GM12878 (cell line): ENCODE results near the gene PRLH. TPM values are rescaled to one million over a fixed set of nuclear protein-coding genes. Genes with fewer than 3 reads are reported as not detected.
A peak's percentile ranks its signal among the peaks of the same experiment; 100 is the strongest.
"Not testable (repeated sequence)": the region's sequence is repeated elsewhere in the genome, so short reads cannot be mapped to it uniquely, and the experiment has no call there.

Source experiments
- ATAC-seq: fragments of 200-7000 bp; cut with Tn5 transposase; 3 replicates; pipeline ENCODE4 v1.9.1; 2020; ENCODE audit warnings: mild to moderate bottlenecking, moderate library complexity
- BruUV-seq: library from RNA; stranded (reverse); fragments of 400-500 nt; replicated peaks from 2 replicates; lab custom pipeline; 2021; lab: Mats Ljungman, UMichigan
- CTCF ChIA-PET: fragments of 300-600 bp; sonication (Branson Sonifier 250); formaldehyde crosslinking; extraction: SDS; loops from one replicate; lab custom pipeline; 2021; ENCODE audit warnings: inconsistent platforms; lab: Yijun Ruan, JAX
- POLR2A ChIA-PET: fragments of 350-600 bp; formaldehyde crosslinking; extraction: SDS; loops from one replicate; lab custom pipeline; 2021; ENCODE audit warnings: inconsistent platforms; lab: Charles Lee
- RAD21 ChIA-PET: fragments of 300-600 bp; sonication (Branson Sonifier 250); formaldehyde crosslinking; loops from one replicate; lab custom pipeline; 2023; ENCODE audit warnings: antibody characterized with exemption; ENCODE audit not compliant: unreplicated experiment; lab: Charles Lee
- SMC1A ChIA-PET: fragments of 300-600 bp; sonication (Branson Sonifier 250); formaldehyde crosslinking; loops from one replicate; lab custom pipeline; 2023; ENCODE audit not compliant: unreplicated experiment, uncharacterized antibody; lab: Charles Lee
- DNase-seq: peaks from one replicate; pipeline ENCODE4 v3.0.0-alpha.2; 2011; ENCODE audit warnings: low read depth, low spot score
- FAIRE-seq: peaks from 3 replicates; lab custom pipeline; 2011; peaks lifted over from hg19 to GRCh38; lab: Jason Lieb, UNC
- H2AFZ ChIP-seq: 2 replicates; pipeline ENCODE4 v1.6.0; 2011; ENCODE audit warnings: low read depth, low read length, control low read depth; ENCODE audit not compliant: control insufficient read depth
- H3K27ac ChIP-seq: 2 replicates; pipeline ENCODE4 v1.5.1; 2011; ENCODE audit warnings: control low read depth; ENCODE audit not compliant: control insufficient read depth, insufficient read depth
- H3K27me3 ChIP-seq, 2 experiments: replicated peaks in 1 of 2; 2 replicates each; pipeline versions ENCODE4 v1.6.0 to v1.6.1; 2011; ENCODE audit warnings: low read length in 1 of 2; ENCODE audit not compliant: control insufficient read depth in 2 of 2, insufficient read depth in 2 of 2
- H3K36me3 ChIP-seq, 2 experiments: 2 replicates each; pipeline ENCODE4 v1.5.1; 2011; ENCODE audit warnings: low read length in 1 of 2; ENCODE audit not compliant: control insufficient read depth in 2 of 2, insufficient read depth in 2 of 2
- H3K4me1 ChIP-seq: 2 replicates; pipeline ENCODE4 v1.6.1; 2011; ENCODE audit warnings: mild to moderate bottlenecking, low read length, moderate library complexity, mixed read lengths; ENCODE audit not compliant: control insufficient read depth, insufficient read depth
- H3K4me2 ChIP-seq: 2 replicates; pipeline ENCODE4 v1.6.0; 2011; ENCODE audit warnings: control low read depth; ENCODE audit not compliant: control insufficient read depth, insufficient read depth
- H3K4me3 ChIP-seq: fragments of 200-600 bp; sonication (generic); 2 replicates; pipeline ENCODE4 v1.5.1; 2016
- H3K79me2 ChIP-seq: 2 replicates; pipeline ENCODE4 v1.6.0; 2011; ENCODE audit warnings: low read length; ENCODE audit not compliant: control insufficient read depth, insufficient read depth
- H3K9ac ChIP-seq: 2 replicates; pipeline ENCODE4 v1.8.0; 2011; ENCODE audit warnings: low read length, control low read depth, mixed read lengths; ENCODE audit not compliant: control insufficient read depth, insufficient read depth
- H3K9me3 ChIP-seq: replicated peaks from 3 replicates; pipeline ENCODE4 v1.5.1; 2011; ENCODE audit warnings: mild to moderate bottlenecking, low read length; ENCODE audit not compliant: control insufficient read depth, insufficient read depth
- H4K20me1 ChIP-seq: 2 replicates; pipeline ENCODE4 v1.6.0; 2011; ENCODE audit not compliant: control insufficient read depth, insufficient read depth
- CBX5 ChIP-seq: sonication (generic); IDR thresholded peaks from 2 replicates; pipeline ENCODE4 v1.6.1; 2016; ENCODE audit warnings: low read depth, moderate library complexity, mild to moderate bottlenecking, inconsistent platforms
- FOS ChIP-seq: IDR thresholded peaks from 3 replicates; pipeline ENCODE4 v1.6.1; 2011; ENCODE audit warnings: borderline replicate concordance; ENCODE audit not compliant: insufficient read length; ENCODE audit errors: extremely low read depth
- GABPA ChIP-seq: IDR thresholded peaks from 2 replicates; pipeline ENCODE4 v1.6.1; 2014; ENCODE audit warnings: antibody characterized with exemption, low read depth, mild to moderate bottlenecking, inconsistent platforms
- MLLT1 ChIP-seq: fragments of 450-650 bp; IDR thresholded peaks from 2 replicates; pipeline ENCODE4 v1.6.1; 2016; ENCODE audit warnings: mild to moderate bottlenecking
- NBN ChIP-seq: fragments of 450-650 bp; IDR thresholded peaks from 2 replicates; pipeline ENCODE4 v1.6.1; 2016
- NR2F1 ChIP-seq: fragments of 450-650 bp; conservative IDR thresholded peaks from 2 replicates; pipeline ENCODE4 v1.6.1; 2017; ENCODE audit warnings: mild to moderate bottlenecking
- POU2F2 ChIP-seq: IDR thresholded peaks from 3 replicates; pipeline ENCODE4 v1.6.1; 2011; ENCODE audit warnings: low read depth, mild to moderate bottlenecking, low read length, borderline replicate concordance
- RB1 ChIP-seq: fragments of 450-650 bp; formaldehyde crosslinking; IDR thresholded peaks from 2 replicates; pipeline ENCODE4 v1.6.1; 2017; ENCODE audit warnings: mild to moderate bottlenecking, borderline replicate concordance
- RELB ChIP-seq: fragments of 450-650 bp; IDR thresholded peaks from 2 replicates; pipeline ENCODE4 v1.6.1; 2017; ENCODE audit warnings: low read depth, mild to moderate bottlenecking, moderate library complexity
- SKIL ChIP-seq: fragments of 450-650 bp; IDR thresholded peaks from 2 replicates; pipeline ENCODE4 v1.6.1; 2017; ENCODE audit warnings: mild to moderate bottlenecking, low read depth, inconsistent platforms; ENCODE audit not compliant: poor library complexity, severe bottlenecking
- WGBS: methylation state at CpG from one replicate; pipeline ENCODE4 v1.1.6; 2016; ENCODE audit warnings: low lambda C conversion rate; ENCODE audit not compliant: insufficient replicate concordance, insufficient coverage; ENCODE audit errors: missing lambda C conversion rate; 5-methylcytosine and 5-hydroxymethylcytosine counted together
- in situ Hi-C: fragments of 300-500 bp; cut with MboI; formaldehyde crosslinking; loops from 9 replicates; pipeline ENCODE4 v1.14.3; 2018; ENCODE audit warnings: mixed read lengths
- intact Hi-C: fragments of 100-400 bp; cut with micrococcal nuclease; formaldehyde crosslinking; loops from one replicate; pipeline ENCODE4 v1.14.2; 2022; ENCODE audit not compliant: unreplicated experiment
- polyA plus RNA-seq, 11 experiments: library from polyadenylated mRNA; depleted of rRNA in 4 of 11; unstranded in 6 of 11; stranded (reverse) in 5 of 11; fragments of >200 nt; fragmentation: Nextera tagmentation in 4 of 11; fragmentation: Illumina TruSeq in 1 of 11; extraction: Ambion mirVana in 4 of 11; extraction: Trizol in 1 of 11; gene quantifications; 1 replicate in 1 of 11; 2 replicates in 10 of 11; pipeline versions ENCODE4 v1.2.1 to v1.2.3, GENCODE V29; 2011 to 2016; ENCODE audit warnings: inconsistent platforms in 2 of 11, missing spikeins in 2 of 11, low read depth in 1 of 11
- total RNA-seq, 4 experiments: library from RNA; depleted of rRNA in 3 of 4; stranded (reverse); fragments of >200 nt in 3 of 4; fragmentation: Illumina TruSeq in 1 of 4; extraction: Trizol in 1 of 4; gene quantifications; 2 replicates each; pipeline versions ENCODE4 v1.2.1 to v1.2.3, GENCODE V29; 2013 to 2021

PRLH gene
- total and polyA plus RNA-seq, 10 of the 15 experiments (the other 5 are each of a cell fraction or from before 2014, with no cell fraction given) = not detected

GRCh38 chr2:237606522-237606921, 40.1 kb downstream of the PRLH start:
- BruUV-seq, H3K36me3 ChIP-seq, H3K4me3 ChIP-seq, ATAC-seq, H3K9me3 ChIP-seq, H3K9ac ChIP-seq, H3K4me1 ChIP-seq, H3K27me3 ChIP-seq, intact Hi-C loops, POLR2A ChIA-PET, SMC1A ChIA-PET, RAD21 ChIA-PET, H3K79me2 ChIP-seq, FAIRE-seq, CTCF ChIA-PET, H3K27ac ChIP-seq, H2AFZ ChIP-seq, DNase-seq, H3K4me2 ChIP-seq, in situ Hi-C loops, H4K20me1 ChIP-seq: not testable (repeated sequence)
- 93% methylated on average over 4 of the region's 4 CpGs for WGBS

GRCh38 chr2:237612527-237613357, 46.4 kb downstream of the PRLH start:
- Histone ChIP-seq H3K4me3 (no peak overlapping the region), H4K20me1 (no peaks in the 10 kb centered on the region; the same call in 1 of the 2 replicates), H3K27me3 (no peaks in the 10 kb centered on the region), H3K9ac (no peak overlapping the region), H3K4me1 (peaks cover 3% of the 10 kb centered on the region; the same call in 1 of the 2 replicates), H3K4me2 (no peak overlapping the region), H3K79me2 (no peaks in the 10 kb centered on the region), H2AFZ (no peak overlapping the region), H3K9me3 (no peaks in the 10 kb centered on the region; the same call in 2 of the 3 replicates), H3K36me3 (no peaks in the 10 kb centered on the region), H3K27ac (no peak overlapping the region)
- ATAC-seq (peak; percentile 65), DNase-seq (no peak), FAIRE-seq (no peak)
- ChIA-PET SMC1A (interaction anchor here (0.6 to 1.5 kb wide), 3 partner anchors 12 to 40 kb away, joined by 3 to 4 read pairs (median 3); no protein-coding TSS in a partner anchor), CTCF (interaction anchor here (0.7 to 1.1 kb wide), 4 partner anchors 12 to 61 kb away, joined by 3 to 4 read pairs (median 3); no protein-coding TSS in a partner anchor), POLR2A (no interaction called here), RAD21 (interaction anchor here (1.0 to 1.4 kb wide), 3 partner anchors 10 to 81 kb away, joined by 3 to 7 read pairs (median 3); no protein-coding TSS in a partner anchor)
- WGBS = 61% methylated on average over 10 of the region's 10 CpGs
- in situ Hi-C loops = no loop called here
- intact Hi-C loops = no loop called here
- BruUV-seq = no TSS peak
- TF ChIP-seq GABPA (no peak), MLLT1 (0 out of 2 replicates have a peak, but pooled peaks have one; percentile 57), SKIL (no peak), NBN (no peak), NR2F1 (no peak), POU2F2 (no peak), RB1 (no peak), FOS (no peak), CBX5 (no peak), RELB (peak; percentile 44; the same call in 1 of the 2 replicates)
